ENCODE measurements around the gene ACTL10.

The ACTL10 gene

DNA sequence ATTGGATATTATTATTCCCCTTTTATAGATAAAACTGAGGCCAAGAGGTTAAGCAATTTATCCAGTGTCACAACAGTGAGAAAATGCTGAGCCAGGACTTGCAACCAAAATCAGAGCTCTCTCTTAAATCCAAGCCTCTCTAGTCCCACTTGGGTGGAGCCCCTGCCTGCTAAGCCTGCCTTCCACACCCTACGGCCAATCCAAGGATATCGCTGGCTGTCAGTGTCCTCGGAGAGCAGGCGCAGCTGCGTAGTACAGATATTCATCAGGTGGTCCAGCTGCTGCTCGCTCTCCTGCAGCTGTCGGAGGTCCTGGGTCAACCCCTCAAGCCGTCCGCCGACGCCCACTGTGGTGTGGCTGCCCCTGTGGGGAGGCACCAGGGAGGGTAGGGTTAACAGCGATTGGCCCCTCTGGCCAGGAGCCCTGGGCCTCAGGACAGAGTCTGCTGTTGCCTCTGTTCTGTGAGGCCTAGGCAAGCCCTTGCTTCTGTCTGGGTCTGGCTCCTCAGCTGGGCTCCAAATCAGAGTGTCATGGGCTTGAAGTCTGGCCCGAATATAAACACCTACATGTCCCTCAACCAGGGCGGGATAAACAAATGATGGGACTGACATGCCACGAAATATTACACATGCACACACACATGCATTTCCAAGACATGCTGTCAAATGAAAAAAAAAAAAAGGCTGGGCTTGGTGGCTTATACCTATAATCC lies 11.4 kb downstream of the ACTL10 start:
- DNase-seq = no peak

DNA sequence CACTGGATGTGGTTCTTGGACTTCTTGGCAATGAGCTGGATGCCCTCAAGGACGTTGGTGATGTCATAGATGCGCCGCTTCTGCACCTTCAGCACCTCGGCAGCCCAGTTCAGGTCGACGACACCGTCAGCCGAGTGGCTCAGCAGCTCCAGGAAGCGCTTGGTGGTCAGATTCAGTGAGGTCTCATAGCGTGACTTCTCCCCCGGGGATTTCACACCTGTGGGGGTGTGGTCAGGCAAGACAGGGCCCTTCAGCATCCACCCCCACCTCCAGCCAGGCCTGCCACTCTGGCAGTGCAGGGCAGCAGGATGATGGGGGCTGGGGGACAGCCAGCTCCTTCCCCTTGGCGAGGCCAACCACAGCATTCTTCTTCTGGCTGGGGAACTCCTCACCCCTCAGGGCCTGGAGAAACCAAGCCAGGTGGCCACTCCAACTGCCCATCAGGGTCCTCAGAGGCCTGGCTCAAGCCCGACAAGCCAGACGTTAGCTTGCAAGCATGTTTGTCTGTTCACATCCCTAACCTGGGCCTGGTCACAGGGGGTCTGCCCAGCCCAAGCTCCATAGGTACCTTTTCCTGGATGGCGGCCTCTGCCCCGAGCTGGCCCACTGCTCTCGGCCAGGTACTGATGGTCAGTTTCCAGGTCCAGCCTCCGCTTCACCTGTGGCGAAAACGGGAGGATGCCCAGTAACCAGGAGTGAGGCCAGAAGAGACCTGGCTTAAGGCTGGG lies 13.2 kb downstream of the ACTL10 start:
- no peak for DNase-seq

DNA sequence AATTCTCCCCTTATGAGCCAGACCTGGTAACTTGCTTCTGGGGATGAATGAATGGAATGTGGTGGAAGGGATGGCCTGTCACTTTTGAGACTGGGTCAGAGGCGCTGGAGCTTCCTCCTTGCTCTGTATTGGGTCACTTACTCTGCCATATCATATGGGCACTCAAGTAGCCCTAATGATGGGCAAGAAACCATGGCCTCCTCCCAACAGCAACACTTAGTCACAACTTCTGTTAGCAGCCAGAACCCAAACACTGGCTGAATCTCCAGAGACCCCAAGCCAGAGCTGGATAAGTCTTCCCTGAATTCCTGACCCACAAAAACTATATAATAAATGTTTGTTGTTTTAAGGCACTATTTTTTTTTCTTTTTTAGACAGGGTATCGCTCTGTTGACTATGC lies 13.9 kb downstream of the ACTL10 start:
- no peak for DNase-seq

DNA sequence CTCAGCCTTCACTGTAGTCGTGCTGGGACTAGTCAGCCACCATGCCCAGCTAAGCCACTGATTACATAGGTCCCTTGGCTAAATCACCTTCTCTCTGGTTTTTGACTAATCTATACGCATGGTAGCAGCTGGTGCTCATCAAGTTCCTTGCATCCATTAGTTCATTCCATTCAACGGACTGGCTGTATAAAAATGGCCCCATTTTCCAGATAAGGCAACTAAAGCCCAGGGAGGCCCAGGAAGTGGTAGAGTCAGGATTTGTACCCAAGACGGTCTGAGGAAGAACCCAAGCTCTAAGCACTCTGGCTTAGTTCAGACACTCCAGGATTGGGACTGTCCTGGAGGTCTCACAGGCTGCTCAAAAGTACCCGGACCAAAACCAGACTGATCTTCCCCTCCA lies 14.5 kb downstream of the ACTL10 start:
- DNase-seq = no peak

DNA sequence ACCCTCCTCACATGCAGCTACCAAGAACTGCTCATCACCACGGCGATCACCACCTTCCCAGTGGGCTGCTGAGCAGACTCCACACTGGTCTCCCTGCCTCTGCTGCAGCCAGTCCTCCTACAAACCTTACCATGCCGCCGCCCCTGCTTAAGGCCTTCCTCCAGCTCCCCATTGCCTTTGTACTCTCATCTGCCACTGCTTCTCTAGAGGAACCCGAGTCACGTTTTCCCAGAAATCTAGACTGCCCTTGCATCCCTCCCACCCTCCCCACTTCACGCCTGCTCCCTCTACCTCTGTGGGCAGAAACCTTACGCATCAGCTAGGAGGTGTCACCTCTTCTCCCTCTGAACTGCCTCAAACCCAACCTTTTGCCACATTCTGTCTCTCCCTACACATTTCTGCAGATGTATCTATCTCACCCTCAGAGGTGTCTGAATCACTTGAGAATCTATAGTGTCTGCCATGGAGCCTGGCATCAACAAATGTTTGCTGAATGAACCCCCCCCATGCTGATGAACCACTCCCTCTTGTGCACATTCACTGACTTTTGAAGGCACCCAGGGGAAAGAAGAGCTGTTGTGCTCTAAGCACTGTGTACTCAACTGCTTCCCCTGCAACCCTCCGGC lies 15.1 kb downstream of the ACTL10 start:
- DNase-seq = no peak

DNA sequence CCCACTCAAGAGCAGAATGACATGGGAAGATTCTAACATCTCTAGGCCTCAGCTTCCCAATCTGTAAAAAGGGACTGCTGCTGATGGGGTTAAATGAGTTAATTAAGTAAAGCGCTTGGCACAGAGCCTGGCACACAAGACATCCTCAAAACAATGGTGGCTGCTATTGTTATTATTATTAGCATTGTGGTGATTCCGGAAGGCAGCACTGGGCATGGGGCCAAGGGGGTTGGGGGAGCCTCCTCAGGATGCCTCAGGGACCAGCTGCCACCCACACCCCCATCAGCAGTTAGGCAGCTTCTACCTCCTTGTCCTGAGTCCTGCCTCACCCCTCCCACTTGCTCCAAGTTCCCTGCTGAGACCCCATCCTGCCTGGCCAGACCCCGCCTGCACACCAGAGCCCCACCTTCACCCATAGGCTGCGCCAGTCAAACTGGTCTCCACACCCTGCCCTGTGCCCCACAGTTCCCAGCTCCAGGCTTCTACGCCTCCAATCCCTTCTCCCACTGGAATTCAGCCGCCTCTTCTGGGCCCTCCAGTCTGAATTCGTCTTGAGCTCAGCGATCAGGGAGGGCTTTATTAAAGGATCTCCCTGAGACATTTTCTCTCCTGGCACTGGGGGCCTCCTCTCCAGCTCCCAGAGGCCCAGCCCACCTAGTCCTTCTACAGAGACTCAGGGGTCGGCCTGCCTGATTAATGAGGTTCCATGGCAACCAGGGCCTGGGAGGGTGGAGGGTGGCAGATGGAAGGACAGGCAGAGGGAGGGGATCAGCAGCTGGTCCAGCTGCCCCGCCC lies 18.0 kb downstream of the ACTL10 start:
- peak; percentile 78 to 90 for DNase-seq

DNA sequence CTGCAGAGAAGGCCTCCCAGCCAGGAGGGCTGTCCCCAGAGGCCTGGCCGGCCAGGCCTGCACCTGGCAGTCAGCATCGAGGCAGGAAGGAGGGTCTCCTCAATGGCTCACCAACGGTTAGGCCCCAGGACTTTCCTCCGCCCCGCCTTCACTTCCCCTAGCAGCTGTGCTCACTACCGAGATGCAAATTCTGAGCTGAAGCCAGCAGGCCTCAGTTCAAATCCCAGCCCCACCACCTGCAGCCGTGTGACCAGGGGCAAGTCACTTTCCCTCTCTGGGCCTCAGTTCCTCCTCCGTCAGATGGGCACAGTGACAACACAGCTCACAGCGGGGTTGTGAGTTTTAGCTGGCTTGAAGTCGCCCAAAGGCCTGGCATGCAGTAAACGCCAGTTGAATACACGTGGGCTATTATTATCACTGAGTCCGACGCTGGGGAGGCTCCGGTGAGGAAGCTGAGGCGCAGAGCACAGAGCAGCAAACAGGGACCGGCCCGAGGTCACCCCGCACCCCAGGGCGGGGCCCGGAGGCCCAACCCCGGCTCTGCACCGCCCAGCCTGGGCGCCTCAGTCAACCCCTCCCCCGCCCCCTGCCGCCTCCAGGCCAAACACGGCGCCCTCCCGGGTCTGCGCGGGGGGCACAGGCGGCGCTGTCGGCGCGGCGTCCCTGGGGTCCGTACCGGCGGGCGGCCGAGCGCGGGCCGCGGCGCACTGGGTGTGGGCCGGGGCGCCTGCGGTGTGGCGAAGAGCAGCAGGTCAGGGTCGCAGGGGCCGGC lies 18.8 kb downstream of the ACTL10 start:
- DNase-seq = peak; percentile 48 to 75

DNA sequence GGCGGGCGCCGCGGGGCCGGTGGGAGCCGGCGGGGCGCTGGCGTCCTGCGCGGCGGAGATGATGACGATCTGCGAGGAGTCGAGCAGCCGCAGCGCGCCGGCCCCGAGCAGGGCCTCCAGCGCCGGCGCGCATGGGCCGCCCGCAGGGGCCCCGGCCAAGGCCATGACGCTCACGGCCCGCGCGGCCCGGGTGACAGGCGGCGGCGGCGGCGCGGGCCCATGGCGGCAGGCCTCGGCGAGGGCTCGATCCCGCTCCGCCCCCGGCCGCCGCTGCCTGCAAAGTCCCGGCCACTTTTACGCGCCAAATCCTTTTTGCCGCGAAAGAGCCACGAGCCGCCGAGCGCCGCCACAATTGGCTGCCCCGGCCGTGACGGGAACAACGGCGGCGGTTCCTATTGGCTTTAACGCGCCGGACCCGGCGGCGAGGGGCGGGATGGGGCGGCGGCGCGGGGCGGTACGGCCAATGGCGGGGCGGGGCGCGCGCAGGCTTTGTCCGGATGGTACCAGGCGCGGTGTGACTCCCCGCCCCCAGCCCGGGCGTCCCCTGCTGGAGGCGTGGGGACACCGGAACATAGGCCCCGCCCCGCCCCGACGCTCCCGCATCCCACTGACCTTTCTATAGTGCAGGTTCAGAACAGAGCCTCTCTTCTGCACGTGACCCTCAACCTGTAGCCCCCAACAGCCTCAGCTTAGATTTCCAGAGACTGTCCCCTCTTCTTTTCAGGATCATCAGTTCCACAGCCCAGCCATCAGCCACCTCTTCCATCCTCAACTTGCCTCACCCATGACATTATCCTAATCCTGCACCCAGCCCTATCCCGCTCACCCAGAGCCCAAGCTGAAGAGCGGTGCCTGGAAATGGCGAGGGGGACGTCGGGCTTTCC lies 19.6 kb downstream of the ACTL10 start, which contains the start of gene E2F1:
Gene E2F1, minus strand, starts transcription at position 286 of the 884 bp plus-strand sequence. Its CDS starts 121 bp downstream, at position 165.
- peak; percentile 95 to 96 for DNase-seq

DNA sequence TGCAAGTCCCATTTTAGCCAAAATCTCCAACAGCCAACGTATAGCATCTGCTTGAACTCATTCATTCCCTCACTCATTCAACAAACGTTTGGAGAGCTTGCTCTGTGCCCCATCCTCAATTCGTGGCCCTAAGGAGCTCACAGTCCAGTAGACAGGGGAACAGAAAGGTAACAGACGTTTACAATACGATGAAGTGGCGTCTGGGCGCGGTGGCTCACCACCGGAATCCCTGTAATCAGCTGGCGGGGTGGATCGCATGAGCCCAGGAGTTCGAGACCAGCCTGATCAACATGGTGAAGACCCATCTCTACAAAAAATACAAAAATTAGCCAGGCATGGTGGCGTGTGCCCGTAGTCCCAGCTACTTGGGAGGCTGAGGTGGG lies 20.2 kb downstream of the ACTL10 start:
- DNase-seq = no peak

DNA sequence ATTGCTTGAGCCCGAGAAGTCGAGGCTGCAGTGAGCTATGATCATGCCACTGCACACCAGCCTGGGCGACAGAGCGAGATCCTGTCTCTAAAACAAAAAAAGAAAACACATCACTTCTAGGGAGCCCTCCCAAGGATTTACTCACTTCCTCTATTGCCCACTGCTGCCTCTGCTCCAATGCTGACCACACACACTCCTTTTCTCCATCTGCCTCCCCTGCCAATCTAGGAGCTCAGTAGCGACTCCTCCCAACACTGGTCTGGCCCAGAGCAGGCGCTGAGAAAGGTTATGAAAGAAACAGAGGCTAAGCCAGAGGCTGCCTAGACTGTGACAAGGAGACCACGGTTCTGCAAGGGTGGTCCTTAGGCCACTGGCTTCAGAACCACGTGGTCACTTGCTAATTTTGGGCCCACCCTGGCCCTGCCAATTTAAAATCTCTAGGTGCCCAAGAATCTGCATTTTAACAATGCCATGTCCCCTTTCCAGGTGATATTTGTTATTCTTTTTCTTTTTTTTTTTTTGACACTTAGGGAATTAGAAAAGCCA lies 20.7 kb downstream of the ACTL10 start:
- no peak for DNase-seq

DNA sequence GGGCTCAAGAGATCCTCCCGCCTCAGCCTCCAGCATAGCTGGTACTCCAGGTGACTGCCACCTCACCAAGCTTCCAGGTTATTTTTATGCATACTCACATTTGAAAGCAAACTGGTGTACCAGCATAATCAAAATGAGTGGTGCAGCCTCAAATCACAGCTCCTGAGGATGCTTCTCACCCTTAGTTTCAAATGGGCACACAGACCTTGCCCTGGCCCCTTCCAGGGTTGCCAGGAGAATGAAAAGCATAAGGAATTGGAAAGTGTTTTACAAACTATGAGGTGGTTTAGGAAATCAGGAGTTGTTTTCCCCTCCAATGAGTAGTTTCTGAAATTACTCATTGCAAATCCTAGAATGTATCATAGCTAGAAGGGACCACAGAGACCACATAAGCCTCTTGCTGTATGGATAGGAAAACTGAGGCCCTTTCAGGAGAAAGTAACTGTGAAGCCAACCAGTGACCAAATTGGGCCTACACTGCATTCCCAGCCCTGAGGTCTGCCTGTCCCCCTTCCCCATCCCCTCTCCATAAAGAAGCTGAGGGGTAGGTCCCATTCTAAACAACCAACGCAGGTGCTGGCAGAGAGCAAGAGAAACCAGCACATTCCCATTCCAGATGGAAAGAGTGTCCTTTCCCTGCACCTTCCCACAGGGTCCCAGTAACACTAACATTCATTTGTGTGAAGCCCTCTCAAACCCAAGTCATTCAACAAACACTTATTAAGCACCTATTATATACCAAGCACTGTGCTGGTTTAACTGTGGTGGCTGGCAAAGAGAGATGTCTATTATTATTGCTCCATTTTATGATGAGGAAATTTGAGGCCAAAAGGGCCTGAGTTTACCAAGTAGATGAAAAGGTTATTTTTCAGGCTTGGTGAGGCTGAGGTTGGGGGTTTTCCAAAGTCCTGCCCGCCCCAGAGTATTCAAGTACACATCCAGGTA lies 21.5 kb downstream of the ACTL10 start:
- no peak for DNase-seq

DNA sequence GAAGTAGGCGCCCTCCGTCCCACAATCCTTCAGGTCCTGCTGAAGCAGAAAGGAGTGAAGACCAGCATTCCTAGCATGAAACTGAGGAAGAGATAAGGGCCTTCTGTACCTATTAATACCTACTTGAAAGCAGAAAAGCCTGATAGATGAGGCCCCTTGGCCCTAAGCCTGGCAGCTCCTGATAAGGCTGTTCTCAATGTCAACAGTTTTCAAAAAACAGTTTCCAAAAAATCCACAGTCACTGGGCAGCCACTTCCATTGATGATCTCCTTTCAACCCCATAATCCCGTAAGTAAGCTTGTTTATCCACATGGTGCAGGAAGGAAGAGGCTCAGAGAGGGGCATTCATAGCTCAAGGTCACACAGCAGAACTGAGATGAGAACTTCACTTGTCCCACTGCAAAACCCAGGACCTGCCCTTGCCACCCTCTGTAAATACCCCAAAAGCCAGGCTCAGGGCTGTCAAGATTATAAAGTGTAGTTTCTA lies 22.2 kb downstream of the ACTL10 start:
- DNase-seq = no peak

DNA sequence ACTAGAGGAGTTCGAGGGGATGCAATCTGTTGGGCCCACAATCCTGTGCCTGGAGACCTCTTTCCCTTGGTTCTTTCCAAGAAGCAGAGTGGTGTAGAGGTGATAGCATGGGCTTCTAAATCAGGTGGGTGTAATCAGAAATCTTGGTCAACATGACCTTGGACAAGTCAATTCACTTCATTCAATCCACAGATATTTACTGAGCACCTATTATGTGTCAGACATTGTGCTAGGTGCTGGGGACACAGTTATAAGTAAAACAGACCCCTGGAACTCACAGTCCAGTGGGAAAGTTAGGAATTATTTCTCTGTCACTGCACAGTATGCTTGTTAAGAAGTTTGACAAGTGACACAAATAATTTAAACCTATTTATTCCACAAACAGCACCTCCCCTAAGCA lies 22.8 kb downstream of the ACTL10 start:
- DNase-seq = no peak

DNA sequence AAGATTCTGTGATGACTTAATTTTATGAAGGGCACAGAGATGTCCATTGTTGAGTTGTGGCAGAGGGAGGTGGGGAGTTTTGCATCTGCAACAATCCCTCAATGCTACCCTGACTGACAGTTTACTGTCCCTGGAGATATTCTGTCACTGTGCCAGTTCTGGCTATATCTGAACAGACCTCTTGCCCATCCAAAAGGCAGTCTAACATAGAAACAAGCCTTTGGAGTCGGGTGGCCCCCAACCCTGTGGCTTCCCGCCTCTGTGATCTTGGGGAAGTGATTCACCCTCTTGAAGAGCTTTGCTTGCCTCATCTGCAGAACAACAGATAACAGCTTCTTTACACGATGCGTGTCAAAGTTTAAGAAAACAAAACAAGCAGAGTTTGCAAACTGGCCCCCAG lies 23.2 kb downstream of the ACTL10 start:
- no peak for DNase-seq

DNA sequence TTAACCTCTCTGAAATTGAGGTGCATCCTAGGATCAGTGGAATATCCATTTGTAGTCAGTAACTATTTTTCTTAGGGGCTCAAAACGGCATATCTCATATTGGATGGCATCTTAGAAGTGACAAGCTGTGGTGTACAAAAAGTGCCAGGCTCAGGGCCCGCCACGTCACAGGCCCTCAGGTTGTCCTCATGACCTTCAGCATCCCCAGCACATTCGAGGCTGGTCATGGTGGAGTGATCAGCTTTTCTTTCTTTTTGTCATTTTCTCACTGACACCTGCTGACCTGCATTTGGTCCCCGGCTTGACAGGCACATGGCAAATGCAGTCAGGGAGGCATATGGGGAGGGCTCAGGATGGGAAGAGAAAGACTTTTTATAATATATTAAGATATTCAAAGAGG lies 26.5 kb downstream of the ACTL10 start:
- no peak for DNase-seq

DNA sequence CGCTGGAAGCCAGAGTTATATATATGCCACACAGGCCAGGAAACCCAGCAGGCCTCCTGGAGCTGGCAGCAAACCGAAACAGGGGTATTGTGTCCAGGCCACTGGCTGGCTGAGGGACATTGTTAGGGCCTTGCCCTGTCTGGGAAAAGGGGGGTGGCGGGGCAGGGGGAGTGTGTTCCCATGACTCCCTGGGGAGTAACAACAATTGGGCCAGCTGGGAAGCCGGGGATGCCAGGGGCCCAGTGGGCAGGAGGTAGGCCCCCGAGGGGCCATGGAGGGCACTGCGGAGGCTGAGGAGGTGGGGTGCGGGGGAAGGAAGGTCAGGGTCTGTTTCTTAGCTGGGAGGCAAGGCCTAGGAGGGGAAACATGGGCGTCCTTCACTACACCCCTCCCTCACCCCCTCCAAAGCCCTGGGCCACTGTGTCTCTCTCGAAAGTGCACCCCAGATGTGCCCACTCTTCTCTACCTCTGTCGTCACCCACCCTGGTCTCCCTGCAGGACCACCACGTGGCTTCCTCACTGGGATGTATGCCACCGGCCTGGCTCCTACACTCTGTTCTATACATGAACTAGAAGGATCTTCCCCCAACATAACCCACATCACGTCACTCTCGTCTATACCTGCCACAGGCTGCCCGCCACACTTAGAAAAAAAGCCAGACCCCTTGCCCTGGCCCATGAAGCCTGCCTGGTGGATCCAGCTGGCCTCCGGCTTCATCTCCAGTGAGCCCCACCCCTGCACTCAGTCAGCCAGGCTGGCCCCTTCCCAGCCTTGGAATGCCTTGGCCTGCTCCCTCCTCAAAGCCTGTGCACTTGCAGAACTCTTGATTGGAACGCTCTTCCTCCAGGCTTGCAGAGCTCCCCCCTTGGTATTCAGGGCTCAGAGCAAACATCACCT lies 27.2 kb downstream of the ACTL10 start:
- peak; percentile 72 to 73 for DNase-seq

DNA sequence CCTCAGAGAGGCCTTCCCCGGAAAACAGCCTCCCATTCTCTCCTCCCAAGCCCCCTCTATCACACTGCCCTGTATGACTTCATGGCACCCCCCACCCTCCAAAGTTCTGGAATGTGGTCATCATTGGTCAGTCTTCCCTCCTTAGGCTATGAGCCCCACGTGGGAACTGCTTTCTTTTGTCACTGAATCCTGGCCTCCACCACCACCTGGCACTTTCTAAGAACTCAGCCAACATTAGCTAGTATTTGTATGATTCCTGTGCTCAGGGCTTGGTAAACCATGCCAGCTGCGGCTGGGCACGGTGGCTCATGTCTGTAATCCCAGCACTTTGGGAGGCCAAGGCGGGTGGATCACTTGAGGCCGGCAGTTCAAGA lies 27.9 kb downstream of the ACTL10 start:
- no peak for DNase-seq

DNA sequence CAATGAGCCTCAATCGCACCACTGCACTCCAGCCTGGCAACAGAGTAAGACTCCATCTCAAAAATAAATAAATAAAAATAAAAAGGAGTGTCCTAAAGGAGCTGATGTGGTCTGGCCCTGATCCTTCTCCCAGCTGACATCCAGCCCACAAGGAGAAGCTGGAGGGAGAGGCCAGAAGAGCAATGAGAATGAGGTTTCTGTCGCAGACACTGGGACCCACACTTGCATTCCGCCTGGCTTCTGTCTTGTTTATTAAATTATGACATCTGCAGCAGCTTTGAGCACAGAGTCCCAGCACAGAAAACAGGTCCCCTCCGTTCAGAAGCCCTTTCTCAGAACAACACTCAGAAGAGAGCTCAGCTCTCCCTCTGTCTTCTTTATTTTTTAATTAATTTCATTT lies 29.7 kb downstream of the ACTL10 start:
- DNase-seq = no peak

DNA sequence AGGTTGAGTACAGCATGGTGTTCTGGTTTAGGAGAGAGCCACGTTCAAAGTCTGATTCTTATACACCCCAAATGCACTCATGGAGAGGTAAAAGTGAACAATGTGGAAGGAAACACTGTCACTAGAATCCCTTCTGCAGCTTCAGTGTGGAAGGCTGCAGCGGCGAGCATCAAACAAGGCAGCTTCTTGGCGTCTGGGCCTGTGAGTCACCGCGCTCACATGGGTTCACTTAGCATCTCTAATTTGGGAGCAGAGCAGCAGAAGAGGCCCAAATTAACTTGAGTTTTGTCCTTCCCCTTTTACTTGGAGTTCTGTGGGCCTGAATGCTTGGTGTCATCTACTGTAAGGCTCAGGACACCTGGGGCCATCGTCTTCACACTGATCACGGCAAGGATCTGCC lies 30.4 kb downstream of the ACTL10 start:
- no peak for DNase-seq

Data from NCI-H2081 (cell line).